Measurements from ENCODE around the gene KRTAP10-4. TPM values are rescaled to one million over a fixed set of nuclear protein-coding genes. Genes with fewer than 3 reads are reported as not detected.
"Not testable (repeated sequence)": the region's sequence is repeated elsewhere in the genome, so short reads cannot be mapped to it uniquely, and the experiment has no call there.

Gene KRTAP10-4
- total RNA-seq, 1 experiment from 2014 or later, result not detected

DNA sequence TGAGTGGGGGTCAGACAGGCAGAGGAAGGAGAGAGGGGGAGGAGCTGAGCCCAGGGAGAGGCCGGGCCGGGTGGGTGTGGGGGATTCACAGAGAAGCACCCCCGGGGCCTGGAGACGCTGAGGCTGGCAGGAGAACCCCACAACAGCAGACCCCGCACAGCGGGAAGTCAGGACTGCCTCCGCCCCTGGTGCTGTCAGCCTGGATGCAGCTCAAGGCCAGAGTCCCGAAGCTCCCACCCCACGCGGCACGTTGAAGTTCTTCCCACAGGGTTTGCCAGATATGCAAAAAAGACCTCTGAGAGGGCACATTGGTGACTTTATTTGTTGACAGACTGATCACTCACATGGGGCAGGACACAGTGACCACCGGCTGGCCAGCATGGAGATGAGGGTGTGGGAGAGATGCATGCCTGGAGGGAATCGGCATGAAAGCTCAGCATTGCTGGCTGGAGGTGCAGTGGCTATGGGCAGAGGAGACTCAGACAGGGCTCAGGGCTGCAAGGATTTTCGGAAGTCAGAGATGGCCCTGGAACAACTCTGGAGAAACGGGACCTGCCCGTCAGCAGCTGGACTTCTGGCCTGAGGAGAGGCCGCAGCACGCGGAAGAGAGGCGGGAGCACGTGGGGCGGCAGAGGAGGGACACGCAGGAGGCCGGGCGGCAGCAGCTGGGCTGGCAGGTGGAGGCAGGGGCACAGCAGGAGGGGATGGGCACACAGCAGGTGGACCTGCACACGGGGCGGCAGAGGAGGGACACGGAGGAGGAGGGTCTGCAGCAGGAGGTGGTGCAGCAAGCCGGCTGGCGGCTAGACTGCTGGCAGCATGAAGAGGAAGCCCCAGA lies 15.8 kb upstream of the KRTAP10-4 start:
- no peak for DNase-seq (ENCODE audit: low spot score)

- not testable (repeated sequence) for DNase-seq (ENCODE audit: low spot score)
Observed at GRCh38 chr21:44558329-44558675, 15.2 kb upstream of the KRTAP10-4 start.

DNA sequence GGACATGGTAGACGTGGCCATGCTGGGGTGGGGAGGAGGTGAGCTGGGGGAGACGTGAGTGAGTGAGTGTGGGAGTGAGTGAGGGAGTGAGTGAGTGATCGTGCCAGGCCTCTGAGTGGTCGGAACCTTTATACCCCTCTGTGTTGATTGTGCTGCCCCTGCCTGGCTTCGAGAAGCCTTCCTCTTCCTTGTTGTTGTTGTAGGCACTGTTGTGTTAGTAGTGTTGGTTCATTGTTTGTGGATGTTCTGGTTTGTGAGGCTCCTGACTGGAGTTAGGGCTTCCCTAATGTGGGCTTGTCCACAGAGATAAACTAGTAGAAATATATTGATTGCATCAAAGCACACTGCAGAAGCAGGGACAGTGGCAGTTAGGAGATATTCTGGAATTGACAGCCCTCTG lies 14.8 kb upstream of the KRTAP10-4 start, which contains the start of gene KRTAP10-3:
KRTAP10-3 (minus strand) TSS at position 101 of the 400 bp plus-strand sequence; CDS start at position 21, 80 bp downstream.
- no peak for DNase-seq (ENCODE audit: low spot score)

DNA sequence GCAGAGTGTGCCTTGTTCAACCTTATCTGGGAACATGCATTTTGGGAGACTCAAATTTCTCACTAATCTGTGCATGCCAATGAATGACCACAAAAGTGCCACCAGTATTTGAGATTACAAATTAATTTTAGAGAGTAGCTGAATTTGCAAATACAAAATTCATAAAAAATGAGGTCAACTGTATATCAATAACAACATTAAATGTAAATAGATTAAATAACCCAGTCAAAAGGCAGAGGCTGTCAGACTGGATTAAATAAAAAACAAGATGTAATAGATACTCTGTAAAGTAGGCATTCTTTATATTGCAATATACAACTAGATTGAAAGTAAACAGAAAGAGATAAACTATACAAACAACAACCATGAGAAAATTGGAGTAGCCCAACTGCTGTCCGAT lies 9.4 kb upstream of the KRTAP10-4 start:
- DNase-seq (ENCODE audit: low spot score), result no peak

GRCh38 chr21:44564886-44565598 lies 8.5 kb upstream of the KRTAP10-4 start:
- no peak for DNase-seq (ENCODE audit: low spot score)

DNA sequence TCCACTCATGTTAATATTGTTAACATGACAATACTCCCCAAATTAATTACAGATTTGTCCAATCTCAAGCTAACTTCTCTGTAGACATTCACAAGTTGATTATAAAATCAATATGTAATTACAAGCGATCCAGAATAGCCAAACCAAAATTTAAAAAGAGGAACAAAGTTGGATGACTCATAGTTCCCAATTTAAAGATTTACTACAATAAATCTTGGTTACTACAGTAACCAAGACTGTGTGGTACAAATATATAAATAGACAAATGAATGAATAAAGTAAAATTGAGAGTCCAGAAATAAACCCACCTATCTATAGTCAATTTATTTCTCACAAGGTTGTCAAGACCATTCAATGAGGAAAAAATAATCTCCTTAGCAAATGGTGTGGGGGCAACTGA lies 7.1 kb upstream of the KRTAP10-4 start:
- no peak for DNase-seq (ENCODE audit: low spot score)

- DNase-seq (ENCODE audit: low spot score), result no peak
Observed at GRCh38 chr21:44567481-44568171, 5.9 kb upstream of the KRTAP10-4 start.

DNA sequence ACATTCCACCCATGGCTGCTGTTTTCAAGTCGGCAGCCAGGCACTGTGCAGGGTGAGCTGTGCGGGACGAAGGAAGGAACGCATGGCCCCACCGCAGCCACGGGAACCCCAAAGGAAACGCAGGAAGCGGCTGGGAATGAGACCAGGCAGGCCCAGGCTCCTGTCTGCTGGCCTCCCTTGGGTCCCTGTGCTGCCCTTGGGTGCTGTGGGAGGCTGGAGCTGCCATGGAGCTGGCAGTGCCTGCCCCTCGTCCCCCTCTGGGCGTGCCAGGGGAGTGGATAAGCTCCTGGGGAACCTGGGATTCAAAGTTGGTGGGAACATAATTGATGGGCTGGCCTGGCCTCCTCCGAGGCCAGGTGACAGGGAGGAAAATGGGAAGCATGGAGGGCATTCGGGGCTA lies 5.3 kb upstream of the KRTAP10-4 start:
- DNase-seq (ENCODE audit: low spot score), result no peak

DNA sequence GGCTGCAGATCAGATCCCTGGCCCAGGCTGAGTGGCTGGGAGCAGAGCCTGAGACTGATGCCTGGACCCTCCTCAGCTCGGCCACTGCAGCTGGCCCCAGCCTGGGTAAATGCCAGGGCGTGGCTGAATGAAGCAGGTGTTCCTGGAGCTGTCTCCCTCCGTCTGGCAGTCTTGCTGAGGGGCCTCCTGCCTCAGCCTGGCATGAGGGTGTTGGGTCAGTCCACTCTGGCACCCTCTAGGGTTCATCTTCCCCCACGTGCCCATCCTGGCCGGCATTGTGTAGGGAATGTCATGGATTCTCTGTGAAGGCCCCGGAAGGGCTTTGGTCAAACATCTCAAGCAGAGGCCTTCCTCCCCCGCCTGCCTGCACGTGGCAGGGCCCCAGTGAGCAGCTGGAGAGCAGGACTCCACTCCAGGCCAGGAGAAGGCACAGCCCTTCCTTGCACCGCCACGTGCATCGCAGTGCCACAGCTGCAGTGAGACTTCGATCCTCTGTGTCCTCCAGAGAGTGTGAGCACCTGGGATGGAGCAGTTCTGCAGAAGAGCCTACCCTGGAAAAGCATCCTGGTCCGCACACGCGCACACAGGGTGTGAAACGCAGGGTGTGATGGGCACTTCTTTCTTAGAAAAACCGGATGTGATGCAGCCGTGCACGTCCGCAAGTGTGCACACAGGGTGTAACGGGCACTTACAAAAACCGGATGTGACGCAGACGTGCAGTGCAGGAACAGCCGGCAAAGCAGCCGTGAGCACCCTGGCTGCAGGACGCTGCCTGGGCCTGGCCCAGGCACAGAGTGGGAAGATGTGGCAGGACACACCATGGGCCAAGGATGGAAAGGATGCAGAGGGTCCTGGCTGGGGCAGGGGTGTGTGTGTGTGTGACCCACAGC lies 4.6 kb upstream of the KRTAP10-4 start:
- no peak for DNase-seq (ENCODE audit: low spot score)

DNA sequence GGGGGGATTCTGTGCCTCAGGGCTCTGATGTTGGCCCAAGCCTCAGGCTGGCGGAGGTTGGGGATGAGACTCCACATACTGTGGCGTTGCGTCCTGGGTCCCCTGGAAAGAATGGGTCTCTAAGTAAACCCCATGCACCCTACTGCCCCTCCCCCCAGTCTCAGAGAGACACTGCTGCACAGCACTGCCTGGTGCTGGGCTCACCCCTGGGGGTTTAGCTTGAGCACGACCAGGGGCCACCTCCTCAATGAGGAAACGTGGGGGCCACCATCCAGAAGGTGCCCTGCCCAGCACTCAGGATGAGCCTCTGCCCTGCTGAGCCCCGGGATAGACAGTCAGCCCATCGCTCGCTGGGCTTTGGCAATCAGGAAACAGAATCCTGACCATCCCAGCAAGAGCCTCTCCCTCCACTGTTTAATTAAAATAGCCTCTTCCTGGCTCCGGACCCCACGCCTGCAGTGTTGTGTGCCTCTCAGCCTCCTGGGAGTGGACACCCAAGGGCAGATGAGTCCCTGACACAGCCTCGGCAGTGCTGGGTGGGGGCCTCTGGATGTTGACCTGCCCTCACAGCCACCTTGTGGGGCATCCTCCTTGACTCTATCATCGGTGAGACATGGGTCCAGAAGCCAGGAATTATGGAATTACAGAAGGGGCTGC lies 3.5 kb upstream of the KRTAP10-4 start:
- DNase-seq (ENCODE audit: low spot score), result no peak

GRCh38 chr21:44571296-44571695 lies 2.2 kb upstream of the KRTAP10-4 start:
- DNase-seq (ENCODE audit: low spot score), result no peak

DNA sequence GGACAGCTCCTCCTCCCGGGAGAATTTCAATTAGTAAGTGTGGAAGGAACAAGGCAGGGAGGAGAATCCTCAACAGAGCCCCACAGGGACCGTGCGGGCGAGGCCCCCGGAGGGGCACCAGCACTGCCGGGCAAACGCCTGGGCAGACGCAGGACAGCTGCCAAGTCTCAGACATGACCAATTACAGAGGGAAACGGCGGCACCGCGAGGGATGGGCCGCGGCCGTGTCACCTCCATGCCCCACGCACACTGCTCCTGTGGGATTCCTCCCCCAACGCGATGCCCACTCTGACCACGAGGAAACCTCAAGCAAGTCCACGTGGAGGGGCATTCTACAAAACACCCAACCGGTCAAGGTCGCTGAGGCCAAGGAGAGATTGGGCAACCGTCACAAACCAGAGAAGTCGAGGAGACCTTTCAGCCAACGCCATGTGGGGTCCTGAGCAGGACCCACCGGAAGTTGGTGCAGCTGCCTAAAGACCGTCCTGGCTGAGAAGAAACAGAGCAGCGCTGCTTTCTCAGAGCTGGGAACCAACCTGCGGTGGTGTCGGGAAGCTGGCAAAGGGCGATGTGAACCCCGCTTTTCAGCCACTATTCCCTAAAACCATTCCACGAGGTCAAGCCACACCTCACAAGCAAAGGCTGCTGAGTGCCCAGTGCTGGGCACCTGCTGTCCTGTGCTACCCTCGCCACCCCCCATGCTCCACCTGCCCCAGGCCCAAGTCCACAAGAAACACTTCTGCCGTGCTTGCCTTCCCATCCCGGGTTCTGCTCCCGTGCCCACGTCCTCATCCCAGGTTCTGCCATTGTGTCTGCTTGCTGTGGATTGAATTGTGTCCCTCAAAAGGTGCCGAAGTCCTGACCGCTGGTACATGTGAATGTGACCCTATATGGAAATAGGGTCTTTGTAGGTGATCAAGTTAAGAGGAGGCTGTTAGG lies 1.4 kb upstream of the KRTAP10-4 start:
- DNase-seq (ENCODE audit: low spot score), result no peak

DNA sequence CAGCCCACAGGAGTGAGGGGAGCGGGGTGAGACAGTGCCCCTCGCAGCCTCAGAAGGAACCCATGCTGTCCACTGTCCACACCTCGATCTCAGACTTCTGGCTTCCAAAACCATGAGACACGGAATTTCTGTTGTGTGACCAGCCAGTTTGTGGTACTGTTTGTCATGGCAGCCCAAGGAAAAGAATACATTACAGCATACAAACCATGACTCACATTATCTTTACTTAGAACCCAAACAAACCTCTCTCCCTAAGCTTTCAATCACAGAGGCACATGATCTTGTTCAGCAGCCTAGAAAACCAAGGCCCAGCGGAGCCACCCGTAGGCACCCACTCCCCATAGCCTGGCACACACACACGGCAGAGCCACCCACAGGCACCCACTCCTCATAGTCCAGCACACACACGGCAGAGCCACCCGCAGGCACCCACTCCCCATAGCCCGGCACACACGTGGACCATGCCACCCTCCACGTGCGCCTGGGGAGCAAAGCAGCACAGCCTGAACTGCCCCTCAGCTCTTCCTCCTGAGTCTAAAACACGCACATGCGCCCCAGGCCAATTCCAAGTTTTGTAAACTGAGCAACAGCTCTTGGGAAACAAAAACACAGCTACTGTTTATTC lies 458 bp upstream of the KRTAP10-4 start:
- DNase-seq (ENCODE audit: low spot score), result peak; percentile 37

DNA sequence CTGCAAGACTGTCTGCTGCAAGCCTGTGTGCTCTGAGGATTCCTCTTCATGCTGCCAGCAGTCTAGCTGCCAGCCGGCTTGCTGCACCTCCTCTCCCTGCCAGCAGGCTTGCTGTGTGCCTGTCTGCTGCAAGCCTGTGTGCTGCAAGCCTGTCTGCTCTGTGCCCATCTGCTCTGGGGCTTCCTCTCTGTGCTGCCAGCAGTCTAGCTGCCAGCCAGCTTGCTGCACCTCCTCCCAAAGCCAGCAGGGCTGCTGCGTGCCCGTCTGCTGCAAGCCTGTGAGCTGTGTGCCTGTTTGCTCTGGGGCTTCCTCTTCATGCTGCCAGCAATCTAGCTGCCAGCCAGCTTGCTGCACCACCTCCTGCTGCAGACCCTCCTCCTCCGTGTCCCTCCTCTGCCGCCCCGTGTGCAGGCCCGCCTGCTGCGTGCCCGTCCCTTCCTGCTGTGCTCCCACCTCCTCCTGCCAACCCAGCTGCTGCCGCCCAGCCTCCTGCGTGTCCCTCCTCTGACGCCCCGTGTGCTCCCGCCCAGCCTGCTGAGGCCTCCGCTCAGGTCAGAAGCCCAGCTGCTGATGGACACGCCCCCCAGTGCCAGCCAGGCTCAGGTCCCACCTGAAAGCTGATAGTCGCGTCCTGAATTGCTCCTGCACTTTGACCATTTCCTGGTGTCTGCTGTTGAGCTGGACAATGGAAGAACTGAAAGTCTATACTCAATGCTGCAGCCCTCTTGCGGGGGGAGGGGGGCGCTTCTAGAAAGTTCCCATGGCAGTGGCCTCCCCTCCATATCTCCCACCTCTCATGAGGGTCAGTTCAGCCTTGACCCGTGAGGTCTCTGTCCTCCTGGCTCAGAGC lies 1.2 kb downstream of the KRTAP10-4 start:
- no peak for DNase-seq (ENCODE audit: low spot score)

DNA sequence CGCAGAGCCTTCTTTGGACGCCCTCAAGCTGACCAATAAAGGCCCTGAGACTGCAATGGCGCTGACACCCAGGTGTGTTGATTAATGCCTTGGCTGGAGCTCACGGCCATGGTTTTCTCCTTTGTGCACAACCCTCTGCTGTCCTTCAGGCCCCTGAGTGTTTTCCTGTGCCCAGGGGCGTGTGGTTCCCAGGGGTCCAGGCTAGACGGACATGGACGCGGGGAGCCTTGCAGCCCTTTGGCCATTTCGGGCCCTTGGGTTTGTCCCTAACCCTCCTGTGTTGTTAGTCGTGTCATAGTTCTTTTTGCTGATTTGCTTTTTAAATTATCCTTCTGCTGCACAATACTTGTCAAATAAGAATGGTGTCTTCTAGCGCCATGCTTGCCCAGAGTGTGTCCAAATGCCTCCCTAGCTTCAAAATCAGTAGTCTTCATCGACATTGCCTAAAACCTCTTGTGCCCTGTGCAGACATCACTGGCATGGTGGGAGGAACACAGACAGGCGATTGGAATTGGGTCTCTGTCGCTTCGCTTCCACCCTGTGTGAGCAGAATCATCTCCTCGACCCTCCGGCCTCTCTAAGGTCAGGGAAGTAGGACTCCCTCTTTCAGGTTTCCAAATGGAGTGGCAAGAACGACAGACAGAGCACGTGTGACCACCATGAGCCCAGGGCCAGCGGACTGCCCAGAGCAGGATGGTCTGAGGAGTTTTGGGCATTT lies 1.9 kb downstream of the KRTAP10-4 start:
- no peak for DNase-seq (ENCODE audit: low spot score)

- no peak for DNase-seq (ENCODE audit: low spot score)
Observed at GRCh38 chr21:44576025-44576420, 2.5 kb downstream of the KRTAP10-4 start.

DNA sequence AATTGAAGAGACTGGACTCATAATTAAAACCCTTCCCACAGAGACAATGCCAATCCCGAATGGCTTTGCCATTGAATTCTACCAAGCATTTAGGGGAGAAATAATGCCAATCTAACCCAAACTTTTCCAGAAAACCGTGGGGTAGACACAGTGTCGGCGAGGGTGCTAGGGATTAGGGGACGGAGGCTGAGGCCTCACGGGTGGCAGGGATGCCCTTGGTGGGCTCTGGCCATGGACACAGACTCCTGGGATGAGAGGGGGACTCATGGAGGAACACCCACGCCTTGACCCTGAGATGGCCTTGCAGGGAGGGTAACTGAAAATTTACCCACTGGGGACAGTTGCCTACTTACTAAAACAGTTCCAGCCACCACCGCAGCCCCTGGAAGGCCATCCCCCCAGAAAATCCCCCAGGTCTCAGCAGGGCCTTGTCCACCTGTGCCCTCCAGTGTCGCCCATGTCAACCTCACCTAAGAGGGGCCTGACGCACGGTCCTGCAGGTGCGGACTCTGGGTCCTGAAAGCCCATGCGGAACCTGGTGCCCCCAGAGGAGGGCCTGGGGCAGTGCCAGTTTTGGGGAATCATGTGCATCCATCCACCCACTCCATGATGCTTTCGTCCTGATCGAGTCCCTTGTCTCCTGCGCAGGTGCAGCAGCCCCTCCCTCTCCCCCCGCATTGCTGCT lies 5.0 kb downstream of the KRTAP10-4 start:
- no peak for DNase-seq (ENCODE audit: low spot score)
